OCI-LY1 (cell line): ENCODE results near the gene PARD3B.

Source experiments
- H2AFZ ChIP-seq: fragments of 200-600 bp; sonication (generic), shearing (Covaris generic); 2 replicates; pipeline ENCODE4 v1.6.0; 2014; ENCODE audit warnings: antibody characterized with exemption, mild to moderate bottlenecking, low read length
- H3F3A ChIP-seq: fragments of 200-600 bp; sonication (generic), shearing (Covaris generic); 2 replicates; pipeline ENCODE4 v1.6.0; 2014; ENCODE audit warnings: mild to moderate bottlenecking, antibody characterized with exemption, low read length, moderate library complexity; ENCODE audit not compliant: insufficient read depth
- H3K27ac ChIP-seq: fragments of 200-600 bp; sonication (generic); 2 replicates; pipeline ENCODE4 v1.5.1; 2014; ENCODE audit warnings: low read length, mixed run types, mild to moderate bottlenecking, low read depth; ENCODE audit not compliant: poor library complexity, severe bottlenecking
- H3K27me3 ChIP-seq: fragments of 200-600 bp; sonication (generic); 2 replicates; pipeline ENCODE4 v1.6.0; 2014; ENCODE audit warnings: antibody characterized with exemption, mild to moderate bottlenecking, low read length, moderate library complexity; ENCODE audit not compliant: insufficient read depth
- H3K36me3 ChIP-seq: fragments of 200-600 bp; sonication (generic); 2 replicates; pipeline ENCODE4 v1.6.1; 2014; ENCODE audit warnings: mild to moderate bottlenecking, antibody characterized with exemption, low read length, moderate library complexity, mixed read lengths; ENCODE audit not compliant: insufficient read depth
- H3K4me1 ChIP-seq: fragments of 200-600 bp; sonication (generic); 2 replicates; pipeline ENCODE4 v1.5.1; 2014; ENCODE audit warnings: mild to moderate bottlenecking, low read length, moderate library complexity; ENCODE audit not compliant: insufficient read depth, severe bottlenecking
- H3K4me2 ChIP-seq: fragments of 200-600 bp; sonication (generic), shearing (Covaris generic); 2 replicates; pipeline ENCODE4 v1.6.1; 2014; ENCODE audit warnings: low read length
- H3K4me3 ChIP-seq: fragments of 200-600 bp; sonication (generic); 2 replicates; pipeline ENCODE4 v1.5.1; 2014; ENCODE audit warnings: low read length, low read depth, mild to moderate bottlenecking, mixed read lengths; ENCODE audit not compliant: poor library complexity, severe bottlenecking
- H3K79me2 ChIP-seq: fragments of 200-600 bp; shearing (Covaris generic); 2 replicates; pipeline ENCODE4 v1.6.1; 2016; ENCODE audit warnings: mixed run types, low read length, mixed read lengths; ENCODE audit not compliant: insufficient read depth
- H3K9ac ChIP-seq: fragments of 200-600 bp; sonication (generic), shearing (Covaris generic); 2 replicates; pipeline ENCODE4 v1.6.1; 2014; ENCODE audit warnings: mild to moderate bottlenecking, low read length, mixed read lengths
- H3K9me2 ChIP-seq: fragments of 200-600 bp; sonication (generic), shearing (Covaris generic); 2 replicates; pipeline ENCODE4 v1.6.1; 2014; ENCODE audit warnings: low read depth, mild to moderate bottlenecking, low read length, mixed read lengths
- H3K9me3 ChIP-seq: fragments of 200-600 bp; shearing (Covaris generic); 2 replicates; pipeline ENCODE4 v1.6.1; 2014; ENCODE audit warnings: low read length, mixed read lengths
- H4K20me1 ChIP-seq: fragments of 200-600 bp; sonication (generic), shearing (Covaris generic); 2 replicates; pipeline ENCODE4 v1.6.0; 2016; ENCODE audit warnings: mild to moderate bottlenecking, low read length; ENCODE audit not compliant: insufficient read depth
- CTCF ChIP-seq: fragments of 200-600 bp; sonication (generic), shearing (Covaris generic); IDR thresholded peaks from 2 replicates; pipeline ENCODE4 v1.5.1; 2017; ENCODE audit warnings: mild to moderate bottlenecking, antibody characterized with exemption, low read length, moderate library complexity, mixed read lengths
- EZH2 ChIP-seq: fragments of 200-600 bp; sonication (generic), shearing (Covaris generic); IDR thresholded peaks from 2 replicates; pipeline ENCODE4 v1.8.0; 2017; ENCODE audit warnings: borderline replicate concordance, mixed run types, mild to moderate bottlenecking, antibody characterized with exemption, low read length, moderate library complexity, mixed read lengths

The PARD3B gene

GRCh38 chr2:205520311-205520710 is 975.0 kb downstream of the PARD3B start:
- H3K27ac ChIP-seq: no peak overlapping the region
- no peaks in the 10 kb centered on the region for H3K79me2 ChIP-seq
- H3K9ac ChIP-seq: no peak overlapping the region
- no peaks in the 10 kb centered on the region for H3K9me2 ChIP-seq
- TF ChIP-seq EZH2 (no peak), CTCF (no peak)
- no peak overlapping the region for H2AFZ ChIP-seq
- no peaks in the 10 kb centered on the region for H3F3A ChIP-seq
- no peaks in the 10 kb centered on the region for H3K9me3 ChIP-seq
- H3K27me3 ChIP-seq: no peaks in the 10 kb centered on the region
- H3K4me2 ChIP-seq: no peak overlapping the region
- no peak overlapping the region for H3K4me3 ChIP-seq
- no peaks in the 10 kb centered on the region for H3K4me1 ChIP-seq
- H3K36me3 ChIP-seq: no peaks in the 10 kb centered on the region
- no peaks in the 10 kb centered on the region for H4K20me1 ChIP-seq

DNA sequence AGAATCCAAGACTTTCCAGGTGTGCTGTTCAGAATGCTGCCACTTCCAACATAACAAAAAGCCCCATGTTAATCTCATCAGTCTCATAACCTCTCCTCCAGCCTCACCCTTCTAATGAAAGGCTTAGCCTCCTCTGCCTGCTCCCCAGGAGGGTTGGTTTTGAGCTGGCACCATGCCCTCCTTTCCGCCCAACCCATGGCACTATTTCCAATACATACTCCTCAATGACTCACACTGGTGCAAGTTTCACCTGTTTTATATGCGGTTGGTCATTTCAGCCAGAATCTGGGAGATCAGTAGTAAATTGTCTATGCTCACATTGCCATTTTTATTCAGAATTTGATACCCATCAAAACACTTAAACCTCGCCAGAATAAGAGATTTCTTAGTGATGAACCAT is 979.4 kb downstream of the PARD3B start:
- H3K9ac ChIP-seq: no peak overlapping the region
- H3F3A ChIP-seq: no peaks in the 10 kb centered on the region
- no peaks in the 10 kb centered on the region for H4K20me1 ChIP-seq
- no peaks in the 10 kb centered on the region for H3K9me3 ChIP-seq
- no peaks in the 10 kb centered on the region for H3K36me3 ChIP-seq
- H3K27me3 ChIP-seq: no peaks in the 10 kb centered on the region
- H3K9me2 ChIP-seq: no peaks in the 10 kb centered on the region
- H3K27ac ChIP-seq: no peak overlapping the region
- no peaks in the 10 kb centered on the region for H3K4me1 ChIP-seq
- no peak overlapping the region for H2AFZ ChIP-seq
- no peak for TF ChIP-seq EZH2
- TF ChIP-seq CTCF: no peak
- no peaks in the 10 kb centered on the region for H3K79me2 ChIP-seq
- no peak overlapping the region for H3K4me2 ChIP-seq
- no peak overlapping the region for H3K4me3 ChIP-seq

DNA sequence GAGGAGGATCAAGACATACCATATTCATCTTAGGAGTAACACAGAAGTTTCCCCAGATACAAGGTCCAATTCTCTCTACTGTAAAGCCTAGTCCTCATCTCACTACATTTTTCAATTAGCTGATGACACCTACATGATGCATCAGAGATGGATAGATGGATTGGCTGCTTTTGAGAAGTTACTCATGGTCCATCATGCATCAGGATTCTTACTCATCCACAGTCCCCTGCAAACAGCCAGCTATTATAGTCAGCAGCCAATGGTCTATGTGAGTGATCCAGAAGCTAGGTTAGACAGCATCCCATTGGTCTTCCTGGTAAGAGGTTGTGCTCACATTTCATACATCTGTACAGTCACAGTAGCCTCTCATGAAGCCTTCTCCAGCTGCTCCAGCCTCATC is 982.5 kb downstream of the PARD3B start:
- Histone ChIP-seq H3K4me3 (no peak overlapping the region), H3K9ac (no peak overlapping the region), H2AFZ (no peak overlapping the region), H3K9me3 (no peaks in the 10 kb centered on the region), H3K4me1 (no peaks in the 10 kb centered on the region), H3K27me3 (no peaks in the 10 kb centered on the region), H3K79me2 (no peaks in the 10 kb centered on the region), H3K9me2 (no peaks in the 10 kb centered on the region), H3K27ac (no peak overlapping the region), H4K20me1 (no peaks in the 10 kb centered on the region), H3K36me3 (no peaks in the 10 kb centered on the region), H3K4me2 (no peak overlapping the region), H3F3A (no peaks in the 10 kb centered on the region)
- TF ChIP-seq EZH2: no peak
- TF ChIP-seq CTCF: no peak
